Measurements from ENCODE around the gene MAP2K6. TPM values are rescaled to one million over a fixed set of nuclear protein-coding genes. Genes with fewer than 3 reads are reported as not detected.

Gene MAP2K6
- total RNA-seq, 1 experiment from 2014 or later: 17.7 TPM

GRCh38 chr17:69375229-69375628 lies 39.3 kb upstream of the MAP2K6 start:
- no peaks in the 10 kb centered on the region for H3K79me1 ChIP-seq (ENCODE audit: insufficient read depth, low read depth, low read length, poor library complexity, severe bottlenecking)
- H4K5ac ChIP-seq (ENCODE audit: insufficient read length, low read depth, low read length): no peak overlapping the region
- TF ChIP-seq CTCF (conservative IDR thresholded peaks at IDR 0.05): no peak
- H3K18ac ChIP-seq (ENCODE audit: insufficient read length, low read depth, low read length): no peak overlapping the region
- no peak overlapping the region for H3K23ac ChIP-seq (ENCODE audit: insufficient read length, low read depth, low read length)
- H3K9ac ChIP-seq (ENCODE audit: extremely low read depth, insufficient read length, low read length): no peak overlapping the region
- H4K20me1 ChIP-seq (ENCODE audit: control insufficient read depth, insufficient read depth, insufficient read length): no peaks in the 10 kb centered on the region
- DNase-seq: no peak
- H4K91ac ChIP-seq (ENCODE audit: insufficient read length, low read depth, low read length): no peak overlapping the region
- Mint-ChIP-seq H3K36me3 (ENCODE audit: insufficient read depth in 1 of 3, low read depth in 3 of 3) (no peaks in the 10 kb centered on the region), H3K4me1 (peaks cover 9 to 19% of the 10 kb centered on the region in 2 experiments), H3K27me3 (ENCODE audit: low read depth) (no peaks in the 10 kb centered on the region), H3K9me3 (no peaks in the 10 kb centered on the region), H3K4me3 (no peak overlapping the region), H3K27ac (no peak overlapping the region)
- no peak overlapping the region for H3K56ac ChIP-seq (ENCODE audit: insufficient read length, low read depth, low read length)
- H2BK15ac ChIP-seq (ENCODE audit: low read depth, low read length): no peak overlapping the region
- no peaks in the 10 kb centered on the region for H3K23me2 ChIP-seq (ENCODE audit: insufficient read length, low read depth, low read length, poor library complexity, severe bottlenecking)
- WGBS (ENCODE audit: extremely low coverage, insufficient read length, low lambda C conversion rate): no CpG with 5 or more reads among the region's 2 CpGs
- H3T11ph ChIP-seq (ENCODE audit: low read length): no peak overlapping the region
- H2AFZ ChIP-seq (ENCODE audit: low read length): no peak overlapping the region
- H3K4me2 ChIP-seq (ENCODE audit: insufficient read depth, insufficient read length, low read length): no peak overlapping the region
- no peak overlapping the region for H4K8ac ChIP-seq (replicated peaks; ENCODE audit: insufficient read length, low read depth, low read length)
- H2AK5ac ChIP-seq (ENCODE audit: insufficient read length, low read length): no peak overlapping the region
- H3K14ac ChIP-seq (ENCODE audit: insufficient read depth, low read length): no peak overlapping the region
- no peak overlapping the region for H2BK20ac ChIP-seq (ENCODE audit: low read depth, low read length, poor library complexity, severe bottlenecking)
- peaks cover 3% of the 10 kb centered on the region; the same call in 1 of the 2 replicates for H3K4me1 ChIP-seq (ENCODE audit: insufficient read depth, low read length)
- no peak overlapping the region for H2BK12ac ChIP-seq (ENCODE audit: insufficient read length, low read depth, low read length)
- H3K9me3 ChIP-seq (ENCODE audit: control insufficient read depth, low read depth, low read length): no peaks in the 10 kb centered on the region
- H3K27me3 ChIP-seq (ENCODE audit: insufficient read depth, low read length): no peaks in the 10 kb centered on the region
- no peak overlapping the region for H2BK5ac ChIP-seq (ENCODE audit: insufficient read length, low read length)
- H2BK120ac ChIP-seq (ENCODE audit: low read depth, low read length, poor library complexity, severe bottlenecking): no peak overlapping the region
- no peaks in the 10 kb centered on the region for H3K79me2 ChIP-seq (ENCODE audit: insufficient read depth, low read length)
- H3K4ac ChIP-seq (ENCODE audit: low read depth, low read length): no peak overlapping the region
- no peak overlapping the region for H3K27ac ChIP-seq (ENCODE audit: insufficient read length, low read depth, low read length)
